ENCODE data around the gene UBC.
"Not testable (repeated sequence)": the region's sequence is repeated elsewhere in the genome, so short reads cannot be mapped to it uniquely, and the experiment has no call there.

UBC gene

GRCh38 chr12:124929649-124930419 is 15.4 kb upstream of the UBC start:
- DNase-seq, result no peak

GRCh38 chr12:124928912-124929530 is 14.6 kb upstream of the UBC start:
- no peak for DNase-seq

GRCh38 chr12:124928095-124928911 is 13.9 kb upstream of the UBC start:
- no peak for DNase-seq

- no peak for DNase-seq
These were observed 13.0 kb upstream of the UBC start for GRCh38 chr12:124927201-124928094.

- not testable (repeated sequence) for DNase-seq
These were observed 11.3 kb upstream of the UBC start for GRCh38 chr12:124925782-124926181.

GRCh38 chr12:124925117-124925516 is 10.7 kb upstream of the UBC start:
- DNase-seq, result no peak

- DNase-seq, result no peak
These were observed 9.7 kb upstream of the UBC start for GRCh38 chr12:124923905-124924734.

GRCh38 chr12:124921200-124922031 is 7.0 kb upstream of the UBC start:
- DNase-seq, result no peak

- no peak for DNase-seq
These were observed 6.0 kb upstream of the UBC start for GRCh38 chr12:124920353-124920935.

GRCh38 chr12:124919521-124920352 is 5.3 kb upstream of the UBC start:
- no peak for DNase-seq

GRCh38 chr12:124918622-124918988 is 4.2 kb upstream of the UBC start:
- DNase-seq, result not testable (repeated sequence)

- DNase-seq, result no peak
These were observed 3.6 kb upstream of the UBC start for GRCh38 chr12:124917841-124918621.

- DNase-seq, result no peak
These were observed 2.8 kb upstream of the UBC start for GRCh38 chr12:124917135-124917840.

GRCh38 chr12:124916374-124917134 is 2.1 kb upstream of the UBC start:
- DNase-seq, result no peak

- DNase-seq, result no peak
These were observed 1.1 kb upstream of the UBC start for GRCh38 chr12:124915239-124916236.

All from NCI-H1417 treated with DMSO at 0.1 percent for 48 hours (cell line).